Stimulated activated CD4-positive, alpha-beta T cell treated with anti-CD3 and anti-CD28 coated beads, TNF-alpha, amount 100 ng/mL, for 1 hour (primary cell): ENCODE results near the gene PHYHD1.

Experiments used
- DNase-seq, 3 donors: peaks; one replicate each; pipeline ENCODE4 v3.0.0-alpha.2; 2020; ENCODE audit warnings: low read depth in 3 of 3, low spot score in 1 of 3

PHYHD1 gene

DNA sequence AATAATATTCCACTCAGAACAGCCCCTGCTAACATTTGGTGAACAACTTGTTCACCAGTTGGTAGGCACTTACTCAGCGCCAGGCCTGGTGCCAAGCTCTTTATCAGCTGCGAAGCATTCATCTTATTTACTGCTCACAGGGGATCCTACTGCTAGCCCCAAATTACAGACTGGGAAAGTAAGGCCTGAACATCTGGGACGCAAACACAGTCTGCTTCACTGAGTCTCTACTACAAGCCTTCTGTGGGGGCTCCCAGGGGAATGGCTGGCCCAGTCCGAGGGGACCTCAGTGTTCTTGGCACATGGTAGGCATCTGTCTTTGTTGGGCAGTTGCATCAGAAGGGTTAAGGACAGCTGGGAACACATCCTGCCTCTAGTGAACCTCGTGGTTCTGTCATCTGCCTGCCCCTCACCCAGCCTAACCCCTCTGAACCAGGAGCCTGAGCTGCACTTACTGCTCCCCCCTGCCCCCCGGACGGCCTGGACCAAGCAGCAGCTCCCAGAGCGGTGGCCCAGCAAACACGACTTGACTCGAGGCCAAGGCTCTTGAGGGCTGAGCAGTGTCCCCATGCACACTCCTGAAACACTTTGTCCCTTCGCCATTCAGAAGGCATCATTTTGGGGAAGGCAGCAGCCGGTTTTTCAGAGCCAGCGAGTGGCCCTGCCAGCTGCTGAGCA, at the start of gene PHYHD1:
Gene PHYHD1 (plus strand): TSS at position 602 of the 678 bp plus-strand sequence. CDS start 1,342 bp downstream, outside the sequence.
- DNase-seq = no peak

GRCh38 chr9:128877852-128878251, 42.9 kb upstream of the PHYHD1 start:
- DNase-seq = no peak

DNA sequence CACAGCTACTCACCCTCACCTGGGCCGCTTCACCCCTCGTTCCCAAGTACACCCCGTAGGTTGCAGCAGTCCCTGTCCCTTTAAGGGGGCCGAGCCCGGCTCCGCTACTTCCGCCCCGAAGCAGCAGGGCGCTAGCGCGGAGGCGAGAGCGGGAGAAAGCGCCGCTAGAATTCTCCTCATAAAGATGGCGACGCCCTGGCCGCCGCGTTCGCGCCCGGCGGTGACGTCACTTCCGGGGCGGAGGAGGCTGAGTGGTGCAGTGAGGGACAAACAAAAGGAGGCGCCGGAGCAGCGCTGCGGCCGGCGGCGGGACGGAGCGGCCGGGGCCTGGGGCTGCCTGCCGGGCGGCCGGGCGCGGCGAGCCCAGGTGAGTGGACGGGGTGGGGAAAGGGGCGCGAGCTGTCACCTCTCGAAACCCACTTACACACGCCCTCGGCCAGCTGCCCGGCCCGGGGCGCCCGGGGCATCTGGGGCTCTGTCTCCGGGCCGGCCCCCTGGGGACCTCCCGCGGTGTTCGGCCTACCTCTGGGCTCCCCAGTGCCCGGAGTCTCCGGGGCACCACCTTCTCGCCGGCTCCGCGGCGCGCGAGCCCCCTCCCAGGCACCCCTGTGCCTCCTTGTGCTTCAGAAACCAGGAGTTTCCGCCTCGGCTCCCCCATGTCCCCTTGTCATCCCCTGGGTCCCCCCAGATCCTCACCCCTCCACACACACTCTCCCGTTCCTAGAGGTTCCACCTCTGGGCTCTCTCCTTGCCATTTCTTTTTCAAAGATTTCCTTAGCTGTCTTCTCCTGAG, 38.7 kb upstream of the PHYHD1 start, which contains the start of the genes KYAT1 and LRRC8A:
Gene KYAT1 (minus strand): TSS at position 67 of the 793 bp plus-strand sequence. CDS start 36,545 bp downstream, outside the sequence.
Gene LRRC8A (plus strand): TSS at position 250 of the 793 bp plus-strand sequence. CDS start 25,032 bp downstream, outside the sequence.
- DNase-seq = peak; percentile 92 to 99 (median 94)

DNA sequence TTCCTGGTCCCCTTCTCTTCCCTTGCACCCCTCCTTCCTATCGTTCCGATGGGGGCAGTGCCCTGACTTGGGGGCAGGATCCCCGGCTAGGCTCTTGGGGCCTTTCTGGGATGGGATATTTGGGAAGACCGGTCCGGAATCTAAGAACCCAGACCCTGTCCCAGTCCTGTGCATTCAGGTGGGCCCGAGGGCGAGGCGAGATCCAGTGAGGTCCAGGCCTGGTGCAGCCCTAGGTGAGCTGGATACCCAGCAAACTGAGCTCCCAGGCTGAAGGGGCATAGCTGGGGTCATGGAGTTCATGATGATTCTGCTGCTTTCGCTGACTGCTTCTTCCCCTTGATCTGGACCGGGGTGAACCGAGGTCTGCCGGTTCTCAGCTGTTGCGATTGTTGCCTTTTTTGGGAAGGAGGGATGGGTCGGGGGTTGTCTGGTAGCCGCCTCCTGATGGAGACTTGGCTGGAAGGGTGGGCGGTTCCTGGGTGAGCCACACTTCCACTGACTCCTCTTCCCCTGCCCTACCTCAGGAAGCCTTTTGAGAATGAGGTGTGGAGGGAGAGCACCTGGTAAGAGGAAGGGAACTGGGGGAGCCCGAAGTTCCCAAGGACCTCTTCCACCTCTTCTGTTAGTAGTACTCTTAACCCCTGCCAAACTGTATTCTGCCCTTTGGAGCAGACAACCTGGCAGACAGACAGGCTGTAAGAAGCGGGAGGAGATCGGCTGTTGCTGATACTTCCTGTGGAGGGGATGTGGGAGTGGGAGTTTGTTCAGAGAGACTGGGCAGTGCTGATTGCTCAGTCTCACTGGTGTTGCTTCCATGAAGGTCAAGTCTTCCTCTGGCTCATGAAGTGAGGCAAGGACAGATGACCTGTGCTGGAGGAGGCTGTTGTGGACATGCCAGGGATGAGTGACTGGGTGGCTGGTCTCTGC, 37.8 kb upstream of the PHYHD1 start:
- no peak for DNase-seq

DNA sequence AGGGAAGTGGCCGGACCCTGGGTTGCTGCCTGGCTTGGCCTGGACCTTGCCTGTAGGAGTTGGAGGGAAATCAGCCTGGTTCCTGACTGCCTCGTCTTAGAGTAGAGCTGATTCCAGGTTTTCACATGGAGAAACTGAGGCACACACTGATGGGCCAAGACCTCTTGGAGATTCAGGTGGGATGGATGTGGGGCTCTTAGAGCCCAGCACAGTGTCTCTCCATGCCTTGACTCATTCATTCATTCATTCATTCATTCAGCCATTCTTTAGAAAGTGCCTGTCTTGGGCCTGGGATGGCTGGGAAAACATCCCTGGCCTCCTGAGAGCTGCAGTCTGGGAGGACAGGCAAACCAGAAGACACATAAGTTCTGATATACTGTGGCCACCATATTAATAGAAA, 36.6 kb upstream of the PHYHD1 start:
- DNase-seq = no peak

DNA sequence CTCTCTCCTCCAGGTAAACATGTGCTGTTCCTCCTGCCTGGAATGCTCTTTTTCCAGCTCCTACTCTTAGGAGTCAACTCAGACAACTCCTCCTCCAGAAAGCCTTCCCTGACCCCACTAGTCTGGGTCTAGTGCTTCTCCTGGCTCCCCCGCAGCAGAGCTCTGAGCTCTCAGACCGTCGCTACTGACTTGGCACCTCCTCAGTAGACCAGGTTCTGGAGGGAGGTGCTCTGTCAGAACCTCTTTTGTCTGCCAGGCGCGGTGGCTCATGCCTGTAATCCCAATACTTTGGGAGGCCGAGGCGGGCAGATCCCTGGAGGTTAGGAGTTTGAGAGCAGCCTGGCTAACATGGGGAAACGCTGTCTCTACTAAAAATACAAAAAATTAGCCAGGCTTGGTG, 35.4 kb upstream of the PHYHD1 start:
- DNase-seq = no peak

GRCh38 chr9:128885798-128886197, 35.0 kb upstream of the PHYHD1 start:
- DNase-seq = no peak

DNA sequence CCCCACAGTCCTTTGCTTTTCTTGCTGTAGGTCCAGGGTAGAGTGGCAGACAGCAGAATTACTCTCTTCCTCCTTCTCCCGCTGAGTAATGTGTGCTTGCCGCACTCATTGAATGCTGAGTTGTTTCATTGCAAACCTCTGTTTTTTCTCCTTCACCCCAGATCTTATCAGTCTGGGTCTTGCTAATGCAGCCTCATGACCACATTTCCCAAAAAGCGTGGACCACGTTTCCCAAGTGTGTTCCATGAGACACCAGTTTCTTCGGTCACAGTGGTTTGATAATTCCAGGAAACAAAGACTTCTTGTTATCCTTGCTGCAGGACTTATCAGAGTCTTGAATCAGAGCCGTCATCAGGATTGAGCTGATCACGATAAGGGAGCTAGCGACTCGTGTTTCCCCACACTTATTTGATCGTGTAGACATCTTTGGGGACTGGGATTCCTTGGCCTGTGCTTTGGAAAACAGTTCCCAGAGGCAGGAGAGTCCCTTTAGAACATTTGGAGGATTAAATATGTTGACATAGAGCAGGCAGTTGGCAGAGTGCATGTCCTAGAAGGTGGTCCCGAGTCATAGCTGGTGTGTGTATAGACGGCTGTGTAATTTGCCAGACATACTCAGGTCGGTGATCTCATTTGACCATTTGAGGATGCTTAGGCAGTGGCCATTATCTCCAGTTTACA, 34.4 kb upstream of the PHYHD1 start:
- DNase-seq = no peak

DNA sequence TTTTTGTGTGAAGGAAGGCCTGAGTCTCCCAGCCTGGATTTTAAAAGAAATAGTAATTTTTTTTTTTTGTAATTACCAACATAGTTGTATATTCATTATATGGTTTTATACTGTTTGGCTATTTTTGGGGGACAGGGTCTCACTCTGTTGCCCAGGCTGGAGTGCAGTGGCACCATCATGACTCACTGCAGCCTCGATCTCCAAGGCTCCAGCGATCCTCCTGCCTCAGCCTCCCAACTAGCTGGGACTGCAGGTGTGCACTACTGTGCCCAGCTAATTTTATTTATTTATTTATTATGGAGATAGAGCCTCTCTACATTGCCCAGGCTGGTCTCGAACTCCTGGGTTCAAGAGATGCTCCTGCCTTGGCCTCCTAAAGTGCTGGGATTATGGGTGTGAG, 33.7 kb upstream of the PHYHD1 start:
- no peak for DNase-seq

DNA sequence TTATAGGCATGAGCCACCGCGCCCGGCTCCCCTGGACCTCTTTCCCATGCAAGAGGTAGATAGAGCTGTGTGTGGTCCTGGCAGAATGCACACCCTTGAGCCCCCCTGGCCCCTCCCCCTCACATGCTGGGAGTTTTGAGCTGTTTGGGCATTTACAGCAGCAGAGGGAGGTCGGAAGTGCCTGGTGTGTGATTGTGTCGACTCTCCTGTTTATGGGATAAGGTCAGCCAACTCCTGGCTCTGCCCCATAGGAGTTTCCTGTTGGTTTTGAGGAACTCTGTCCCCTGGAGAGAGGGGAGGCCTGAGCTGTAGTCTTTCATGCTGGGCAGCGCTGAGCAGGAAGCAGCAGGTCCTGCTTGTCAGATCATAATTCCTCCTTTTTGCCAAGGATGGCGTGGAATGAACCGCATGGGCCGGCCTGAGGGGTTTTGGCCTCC, 32.9 kb upstream of the PHYHD1 start:
- DNase-seq = no peak

DNA sequence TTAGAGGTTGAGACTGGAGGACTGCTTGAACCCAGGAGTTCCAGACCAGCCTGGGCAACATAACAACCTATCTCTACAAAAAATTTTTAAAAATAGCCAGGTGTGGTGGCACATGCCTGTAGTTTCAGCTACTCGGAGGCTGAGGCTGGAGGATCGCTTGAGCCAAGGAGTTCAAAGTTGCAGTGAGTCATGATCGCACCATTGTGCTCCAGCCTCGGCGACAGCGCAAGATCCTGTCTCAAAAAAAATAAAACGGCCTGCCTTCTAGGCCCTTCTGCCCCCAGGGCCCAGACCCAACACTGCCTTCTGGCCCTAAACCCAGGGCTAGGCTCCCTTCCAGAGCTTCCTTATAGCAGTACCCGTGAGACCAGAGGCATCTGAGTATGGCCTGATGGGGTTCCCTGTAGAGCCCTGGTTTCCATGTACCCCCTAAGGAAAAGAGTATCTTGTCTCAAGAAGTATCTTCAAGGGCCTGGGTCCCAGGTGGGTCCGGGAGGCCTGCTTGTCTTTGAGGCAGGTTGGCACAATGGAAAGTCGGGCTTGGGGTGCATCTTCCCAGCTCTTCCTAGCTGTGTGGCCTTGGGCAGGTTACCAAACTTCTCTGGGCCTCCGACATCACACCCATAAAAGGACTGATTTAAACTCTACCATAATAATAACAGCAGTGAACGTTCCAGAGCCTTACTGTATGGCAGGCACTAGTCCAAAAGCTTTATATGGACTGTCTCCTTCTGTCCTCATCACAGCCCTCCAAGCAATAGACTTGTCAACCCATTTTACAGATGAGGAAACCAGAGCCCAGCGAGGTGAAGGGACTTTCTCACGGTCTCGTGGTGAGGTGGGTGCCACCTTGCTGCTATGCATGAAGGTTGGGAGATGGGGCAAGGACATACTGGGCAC, 29.2 kb upstream of the PHYHD1 start:
- no peak for DNase-seq

DNA sequence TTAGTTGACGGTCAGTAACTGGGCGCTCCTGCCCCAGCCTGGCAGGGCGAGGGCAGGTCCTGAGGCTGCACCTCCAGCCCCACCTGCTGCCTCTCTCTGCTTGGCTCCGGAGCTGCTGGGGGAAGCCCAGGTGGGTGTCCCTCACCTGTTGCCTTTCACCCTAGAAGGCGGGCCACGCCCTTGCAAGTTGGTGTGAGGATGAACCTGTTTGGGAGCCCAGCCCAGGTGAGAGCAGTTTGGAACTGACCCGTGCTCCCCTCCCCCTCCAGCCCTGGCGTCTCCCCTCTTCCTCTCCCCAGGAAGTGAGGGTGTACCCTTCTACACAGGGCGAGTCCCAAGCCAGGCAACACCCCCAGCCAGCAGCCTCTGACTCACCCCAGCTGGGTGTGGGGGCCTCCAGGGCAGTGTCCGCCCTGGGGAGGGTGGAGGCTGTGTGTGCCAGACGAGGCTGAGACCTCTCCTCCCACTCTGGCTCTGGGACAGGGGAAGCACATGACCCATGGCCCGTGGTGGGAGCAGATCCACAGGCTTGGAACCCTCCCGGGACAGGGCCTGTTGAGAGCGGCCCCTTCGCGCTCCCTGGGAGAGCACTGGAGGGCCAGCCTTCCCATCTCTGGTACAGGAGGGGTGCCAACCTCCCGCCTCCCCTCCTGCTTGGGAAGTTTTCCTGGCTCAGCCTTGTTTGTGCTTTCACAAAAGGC, 28.4 kb upstream of the PHYHD1 start:
- DNase-seq = no peak

DNA sequence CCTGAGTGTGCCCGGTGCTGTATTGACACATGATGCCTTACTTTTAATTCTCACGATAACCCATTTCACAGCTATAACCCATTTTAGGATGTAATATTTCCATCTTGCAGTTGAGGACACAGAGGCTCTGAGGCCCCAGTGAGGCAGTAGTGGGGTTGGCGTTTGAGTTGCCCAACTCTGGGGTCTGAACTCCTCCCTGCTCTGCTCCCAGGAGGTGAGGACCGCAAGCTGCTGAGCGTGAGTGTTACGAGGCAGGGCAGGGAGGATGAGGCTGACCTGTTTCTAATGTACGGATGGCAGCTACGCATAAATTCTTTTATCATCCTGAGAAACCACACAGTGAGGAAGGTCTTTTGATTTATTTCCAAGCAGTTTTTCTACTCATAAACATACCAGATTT, 27.4 kb upstream of the PHYHD1 start:
- DNase-seq = no peak

DNA sequence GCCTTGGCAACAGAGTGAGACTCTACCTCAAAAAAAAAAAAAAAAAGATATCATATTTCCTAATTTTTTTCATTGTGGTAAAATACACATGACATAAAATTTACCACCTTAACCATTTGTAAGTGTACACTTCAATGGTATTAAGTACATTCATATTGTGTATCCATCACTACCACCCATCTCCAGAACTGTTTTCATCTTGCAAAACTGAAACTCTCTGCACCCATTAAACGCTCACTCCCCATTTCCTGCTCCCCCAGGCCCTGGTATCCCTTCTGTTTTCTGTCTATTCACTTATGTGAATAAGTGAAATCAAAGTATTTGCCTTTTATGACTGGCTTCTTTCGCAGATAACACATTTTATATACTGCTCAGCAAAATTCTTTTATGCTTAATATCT, 26.0 kb upstream of the PHYHD1 start:
- DNase-seq = no peak

DNA sequence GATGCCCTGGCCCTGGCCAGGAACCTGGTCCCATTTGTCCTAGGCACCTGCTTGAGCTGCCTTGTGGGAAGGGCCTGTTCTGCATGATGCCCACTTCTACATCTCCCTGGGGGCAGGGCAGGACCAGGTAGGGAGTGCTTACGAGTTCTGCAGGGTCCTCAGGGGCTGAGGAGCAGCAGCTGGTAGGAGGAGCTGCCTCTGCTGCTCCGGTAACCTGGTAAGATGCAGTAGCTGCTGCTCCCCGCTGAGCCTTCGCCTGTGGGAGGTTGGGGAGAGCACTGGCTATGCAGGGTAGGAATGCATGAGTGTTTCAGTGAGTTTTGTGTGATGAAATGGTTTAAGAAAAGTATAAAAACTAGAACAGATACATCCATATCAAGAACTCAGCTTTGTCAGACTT, 25.2 kb upstream of the PHYHD1 start:
- DNase-seq = no peak

DNA sequence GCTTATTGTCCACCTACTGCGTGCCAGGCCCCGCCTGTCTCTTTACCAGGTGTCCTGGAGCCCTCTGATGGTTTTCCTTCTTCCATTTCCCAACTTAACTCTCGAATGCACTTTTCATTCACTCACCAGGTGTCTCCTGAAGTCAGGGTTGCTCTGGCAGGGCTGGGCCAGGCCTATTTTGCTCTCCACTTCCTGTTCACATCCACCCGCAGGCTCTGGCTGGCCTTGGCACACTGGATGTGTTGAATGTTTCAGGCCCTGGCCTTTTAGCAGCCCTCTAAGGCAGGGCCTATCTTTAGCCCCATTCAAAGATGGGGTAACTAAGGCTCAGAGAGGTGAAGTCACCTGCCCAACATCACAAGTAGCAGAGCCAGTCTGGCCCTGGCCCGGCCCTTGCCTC, 22.4 kb upstream of the PHYHD1 start:
- no peak for DNase-seq

- DNase-seq = no peak
These were observed 21.8 kb upstream of the PHYHD1 start for GRCh38 chr9:128898845-128899565.

DNA sequence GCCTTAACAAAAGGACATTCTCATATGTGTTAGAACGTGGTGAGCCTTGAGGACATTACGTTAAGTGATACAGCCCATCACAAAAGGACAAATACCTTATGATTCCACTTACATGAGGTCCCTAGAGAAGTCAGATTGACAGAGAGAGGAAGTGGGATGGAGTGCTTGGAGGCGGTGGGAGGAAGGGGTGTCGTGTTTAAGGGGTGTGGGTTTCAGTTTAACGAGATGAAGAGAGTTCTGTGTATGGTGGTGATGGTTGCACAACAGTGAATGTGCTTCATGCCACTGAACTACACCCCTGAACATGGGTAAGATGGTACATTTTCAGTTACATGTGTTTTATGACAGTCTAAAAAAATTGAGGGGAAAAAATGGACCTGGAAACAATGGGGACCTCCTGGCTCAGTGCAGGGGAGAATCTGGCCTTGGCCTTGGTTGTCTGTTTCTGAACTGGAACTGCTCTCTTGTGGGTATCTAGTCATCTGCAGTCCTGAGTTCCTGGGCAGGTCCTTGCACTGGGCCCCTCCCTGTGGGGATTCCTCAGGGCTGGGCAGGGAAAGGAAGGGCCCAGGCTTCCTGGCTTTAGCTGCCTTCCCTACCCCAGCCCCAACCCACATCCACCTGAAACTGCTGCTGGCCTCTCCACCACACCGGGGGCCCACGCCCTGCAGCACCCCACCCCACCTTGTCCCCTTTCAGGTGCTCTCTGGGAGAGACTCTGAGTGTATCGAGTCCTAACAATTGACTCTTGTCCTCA, 21.0 kb upstream of the PHYHD1 start:
- DNase-seq = no peak
